MM.1S (cell line): Measurements from ENCODE around the gene WWTR1.

Experiments used
- DNase-seq: peaks from one replicate; pipeline ENCODE4 v3.0.0-alpha.2; 2015
- H2AFZ ChIP-seq: fragments of 300-600 bp; sonication (generic); 2 replicates; pipeline ENCODE4 v1.6.0; 2016; ENCODE audit warnings: antibody characterized with exemption, low read length
- H3F3A ChIP-seq: fragments of 300-600 bp; sonication (generic); 2 replicates; pipeline ENCODE4 v1.6.1; 2016; ENCODE audit warnings: mild to moderate bottlenecking, antibody characterized with exemption, low read length, moderate library complexity, mixed read lengths; ENCODE audit not compliant: insufficient read depth
- H3K27ac ChIP-seq: fragments of 300-600 bp; sonication (generic); 2 replicates; pipeline ENCODE4 v1.5.1; 2016; ENCODE audit warnings: mild to moderate bottlenecking, low read length
- H3K27me3 ChIP-seq: fragments of 300-600 bp; sonication (generic); replicated peaks from 2 replicates; pipeline ENCODE4 v1.6.0; 2016; ENCODE audit warnings: low read length; ENCODE audit not compliant: insufficient read depth
- H3K36me3 ChIP-seq: fragments of 300-600 bp; sonication (generic); replicated peaks from 2 replicates; pipeline ENCODE4 v1.6.1; 2016; ENCODE audit warnings: mild to moderate bottlenecking, low read length, mixed read lengths; ENCODE audit not compliant: insufficient read depth
- H3K4me1 ChIP-seq: fragments of 300-600 bp; sonication (generic); 2 replicates; pipeline ENCODE4 v1.6.1; 2016; ENCODE audit warnings: low read length, mixed read lengths
- H3K4me2 ChIP-seq: fragments of 300-600 bp; sonication (generic); 2 replicates; pipeline ENCODE4 v1.6.0; 2016; ENCODE audit warnings: low read depth, low read length
- H3K4me3 ChIP-seq: fragments of 300-600 bp; sonication (generic); 2 replicates; pipeline ENCODE4 v1.5.1; 2016; ENCODE audit warnings: low read length, mixed read lengths
- H3K79me2 ChIP-seq: fragments of 300-600 bp; sonication (generic); 2 replicates; pipeline ENCODE4 v1.6.1; 2016; ENCODE audit warnings: mixed run types, low read length, mixed read lengths
- H3K9ac ChIP-seq: fragments of 300-600 bp; sonication (generic); 2 replicates; pipeline ENCODE4 v1.6.1; 2016; ENCODE audit warnings: low read length, mixed read lengths
- H3K9me2 ChIP-seq: fragments of 300-600 bp; sonication (generic); replicated peaks from 2 replicates; pipeline ENCODE4 v1.6.1; 2016; ENCODE audit warnings: mild to moderate bottlenecking, low read length, mixed read lengths; ENCODE audit not compliant: insufficient read depth
- H3K9me3 ChIP-seq: fragments of 300-600 bp; sonication (generic); replicated peaks from 2 replicates; pipeline ENCODE4 v1.6.1; 2016; ENCODE audit warnings: mild to moderate bottlenecking, low read length, mixed read lengths; ENCODE audit not compliant: insufficient read depth
- H4K20me1 ChIP-seq: fragments of 300-600 bp; sonication (generic); 2 replicates; pipeline ENCODE4 v1.6.1; 2016; ENCODE audit warnings: mild to moderate bottlenecking, low read length, moderate library complexity, mixed read lengths; ENCODE audit not compliant: insufficient read depth
- CTCF ChIP-seq: fragments of 300-600 bp; sonication (generic); IDR thresholded peaks from 2 replicates; pipeline ENCODE4 v1.5.1; 2016; ENCODE audit warnings: antibody characterized with exemption, low read length, mixed read lengths
- EZH2 ChIP-seq: fragments of 300-600 bp; sonication (generic); optimal IDR thresholded peaks from 2 replicates; pipeline ENCODE3; 2017; ENCODE audit warnings: low read depth, mild to moderate bottlenecking, antibody characterized with exemption, low read length, mixed read lengths
- EZH2phosphoT487 ChIP-seq: fragments of 300-600 bp; sonication (generic); IDR thresholded peaks from 2 replicates; pipeline ENCODE4 v1.6.1; 2018; ENCODE audit warnings: antibody characterized with exemption, low read length

Gene WWTR1

GRCh38 chr3:149609595-149609994, 48.2 kb downstream of the WWTR1 start:
- Histone ChIP-seq H4K20me1 (no peaks in the 10 kb centered on the region), H3K9me3 (no peaks in the 10 kb centered on the region), H3K27me3 (no peaks in the 10 kb centered on the region), H3K4me2 (peak overlapping the region; percentile 51; the same call in 1 of the 2 replicates), H3K4me3 (no peak overlapping the region), H3K27ac (peak overlapping the region; percentile 12; the same call in 1 of the 2 replicates), H3K36me3 (no peaks in the 10 kb centered on the region), H2AFZ (no peak overlapping the region), H3K9ac (no peak overlapping the region), H3F3A (peaks cover 8% of the 10 kb centered on the region), H3K79me2 (no peaks in the 10 kb centered on the region), H3K9me2 (no peaks in the 10 kb centered on the region), H3K4me1 (peaks cover 19% of the 10 kb centered on the region; the same call in 1 of the 2 replicates)
- no peak for TF ChIP-seq EZH2
- TF ChIP-seq EZH2phosphoT487, result no peak
- TF ChIP-seq CTCF, result no peak
- DNase-seq, result peak; percentile 65

GRCh38 chr3:149608987-149609386, 48.8 kb downstream of the WWTR1 start:
- Histone ChIP-seq H4K20me1 (no peaks in the 10 kb centered on the region), H3K27ac (no peak overlapping the region), H3K4me1 (peaks cover 19% of the 10 kb centered on the region; the same call in 1 of the 2 replicates)

GRCh38 chr3:149605902-149606301, 51.9 kb downstream of the WWTR1 start:
- H3K79me2 ChIP-seq, result no peaks in the 10 kb centered on the region
- no peaks in the 10 kb centered on the region for H3K27me3 ChIP-seq
- H3K36me3 ChIP-seq, result no peaks in the 10 kb centered on the region
- H3F3A ChIP-seq, result peaks cover 19% of the 10 kb centered on the region
- TF ChIP-seq EZH2phosphoT487, result no peak
- TF ChIP-seq CTCF, result no peak
- H3K9ac ChIP-seq, result no peak overlapping the region
- no peak overlapping the region for H3K4me2 ChIP-seq
- no peak overlapping the region for H3K27ac ChIP-seq
- H3K4me1 ChIP-seq, result peaks cover 31% of the 10 kb centered on the region
- no peaks in the 10 kb centered on the region for H4K20me1 ChIP-seq
- no peaks in the 10 kb centered on the region for H3K9me3 ChIP-seq
- H2AFZ ChIP-seq, result no peak overlapping the region
- H3K9me2 ChIP-seq, result no peaks in the 10 kb centered on the region
- no peak for DNase-seq
- no peak overlapping the region for H3K4me3 ChIP-seq

More at GRCh38 chr3:149608987-149609386, 48.8 kb downstream of the WWTR1 start:
- H3K4me2 ChIP-seq, result 0 out of 2 replicates have a peak overlapping the region, but pooled peaks have one; percentile 21
- H3K9me3 ChIP-seq, result no peaks in the 10 kb centered on the region
- H3K4me3 ChIP-seq, result no peak overlapping the region
- no peaks in the 10 kb centered on the region for H3K27me3 ChIP-seq
- H3K36me3 ChIP-seq, result no peaks in the 10 kb centered on the region
- no peak overlapping the region for H2AFZ ChIP-seq
- TF ChIP-seq EZH2, result no peak
- TF ChIP-seq CTCF, result no peak
- TF ChIP-seq EZH2phosphoT487, result no peak
- no peaks in the 10 kb centered on the region for H3K9me2 ChIP-seq
- DNase-seq, result no peak
- H3K9ac ChIP-seq, result no peak overlapping the region
- no peaks in the 10 kb centered on the region for H3K79me2 ChIP-seq
- peaks cover 8% of the 10 kb centered on the region for H3F3A ChIP-seq
